ENCODE results near the gene OTOGL. TPM values are rescaled to one million over a fixed set of nuclear protein-coding genes. Genes with fewer than 3 reads are reported as not detected.

Gene OTOGL
- total RNA-seq, 1 experiment from 2014 or later = 0.44 TPM

GRCh38 chr12:80373666-80374065 is 274.3 kb downstream of the OTOGL start:
- Histone ChIP-seq H3K9me2 (replicated peaks; ENCODE audit: low read length) (no peaks in the 10 kb centered on the region), H3K27me3 (ENCODE audit: low read length) (no peaks in the 10 kb centered on the region), H3K4me2 (ENCODE audit: low read length) (no peak overlapping the region), H3K4me3 (ENCODE audit: low read length) (no peak overlapping the region), H3F3A (ENCODE audit: low read length, unreplicated experiment) (no peaks in the 10 kb centered on the region), H3K79me2 (ENCODE audit: low read length) (no peaks in the 10 kb centered on the region), H3K4me1 (ENCODE audit: insufficient read depth, low read length) (no peaks in the 10 kb centered on the region), H4K20me1 (ENCODE audit: low read length) (no peaks in the 10 kb centered on the region), H3K9ac (ENCODE audit: low read length) (no peak overlapping the region), H3K36me3 (ENCODE audit: low read depth, low read length) (no peaks in the 10 kb centered on the region), H3K9me3 (ENCODE audit: low read length) (no peaks in the 10 kb centered on the region), H3K27ac (ENCODE audit: low read length) (no peak overlapping the region), H2AFZ (ENCODE audit: low read length) (no peak overlapping the region)
- TF ChIP-seq EZH2phosphoT487 (IDR thresholded peaks at IDR 0.05; ENCODE audit: borderline replicate concordance, low read length) (no peak), CTCF (conservative IDR thresholded peaks at IDR 0.05; ENCODE audit: low read depth, low read length) (no peak), EZH2 (IDR thresholded peaks at IDR 0.05; ENCODE audit: low read length, unreplicated experiment) (no peak)
- ATAC-seq = no peak
- DNase-seq = no peak
- CTCF ChIA-PET = no interaction called here
- POLR2A ChIA-PET (ENCODE audit: unreplicated experiment) = no interaction called here
- intact Hi-C loops (cut with micrococcal nuclease) = no loop called here
- no TSS peak for BruUV-seq (replicated peaks)

- no peaks in the 10 kb centered on the region for H3K9me3 ChIP-seq (ENCODE audit: low read length)
- no peaks in the 10 kb centered on the region for H3K79me2 ChIP-seq (ENCODE audit: low read length)
- H3K4me3 ChIP-seq (ENCODE audit: low read length) = no peak overlapping the region
- no peak for ATAC-seq
- no peak overlapping the region for H2AFZ ChIP-seq (ENCODE audit: low read length)
- DNase-seq = no peak
- POLR2A ChIA-PET (ENCODE audit: unreplicated experiment) = no interaction called here
- H3K36me3 ChIP-seq (ENCODE audit: low read depth, low read length) = no peaks in the 10 kb centered on the region
- TF ChIP-seq EZH2phosphoT487 (IDR thresholded peaks at IDR 0.05; ENCODE audit: borderline replicate concordance, low read length) (no peak), EZH2 (IDR thresholded peaks at IDR 0.05; ENCODE audit: low read length, unreplicated experiment) (no peak)
- CTCF ChIA-PET = no interaction called here
- H3K27ac ChIP-seq (ENCODE audit: low read length) = no peak overlapping the region
- intact Hi-C loops (cut with micrococcal nuclease) = no loop called here
- H3K27me3 ChIP-seq (ENCODE audit: low read length) = no peaks in the 10 kb centered on the region
- H4K20me1 ChIP-seq (ENCODE audit: low read length) = no peaks in the 10 kb centered on the region
- H3K4me2 ChIP-seq (ENCODE audit: low read length) = no peak overlapping the region
- no peaks in the 10 kb centered on the region for H3F3A ChIP-seq (ENCODE audit: low read length, unreplicated experiment)
- no peaks in the 10 kb centered on the region for H3K4me1 ChIP-seq (ENCODE audit: insufficient read depth, low read length)
- no peaks in the 10 kb centered on the region for H3K9me2 ChIP-seq (replicated peaks; ENCODE audit: low read length)
- no TSS peak for BruUV-seq (replicated peaks)
- H3K9ac ChIP-seq (ENCODE audit: low read length) = no peak overlapping the region
These were observed 275.3 kb downstream of the OTOGL start for GRCh38 chr12:80374615-80375014.

GRCh38 chr12:80377140-80377794 is 277.9 kb downstream of the OTOGL start:
- Histone ChIP-seq H3F3A (ENCODE audit: low read length, unreplicated experiment) (no peaks in the 10 kb centered on the region), H3K9ac (ENCODE audit: low read length) (no peak overlapping the region), H3K4me1 (ENCODE audit: insufficient read depth, low read length) (no peaks in the 10 kb centered on the region), H3K36me3 (ENCODE audit: low read depth, low read length) (no peaks in the 10 kb centered on the region), H3K27me3 (ENCODE audit: low read length) (no peaks in the 10 kb centered on the region), H3K9me3 (ENCODE audit: low read length) (no peaks in the 10 kb centered on the region), H3K27ac (ENCODE audit: low read length) (no peak overlapping the region), H3K79me2 (ENCODE audit: low read length) (no peaks in the 10 kb centered on the region), H3K4me3 (ENCODE audit: low read length) (no peak overlapping the region), H3K4me2 (ENCODE audit: low read length) (no peak overlapping the region), H2AFZ (ENCODE audit: low read length) (no peak overlapping the region), H3K9me2 (replicated peaks; ENCODE audit: low read length) (no peaks in the 10 kb centered on the region), H4K20me1 (ENCODE audit: low read length) (no peaks in the 10 kb centered on the region)
- POLR2A ChIA-PET (ENCODE audit: unreplicated experiment) = no interaction called here
- CTCF ChIA-PET = no interaction called here
- BruUV-seq (replicated peaks) = no TSS peak
- intact Hi-C loops (cut with micrococcal nuclease) = no loop called here
- no peak for ATAC-seq
- DNase-seq = no peak
- no peak for TF ChIP-seq CTCF (conservative IDR thresholded peaks at IDR 0.05; ENCODE audit: low read depth, low read length)
- no peak for TF ChIP-seq EZH2phosphoT487 (IDR thresholded peaks at IDR 0.05; ENCODE audit: borderline replicate concordance, low read length)
- no peak for TF ChIP-seq EZH2 (IDR thresholded peaks at IDR 0.05; ENCODE audit: low read length, unreplicated experiment)

All from PC-3 (cell line).